ENCODE results near the gene HCLS1. TPM values are rescaled to one million over a fixed set of nuclear protein-coding genes. Genes with fewer than 3 reads are reported as not detected.
"Not testable (repeated sequence)": the region's sequence is repeated elsewhere in the genome, so short reads cannot be mapped to it uniquely, and the experiment has no call there.

HCLS1 gene, protein sequence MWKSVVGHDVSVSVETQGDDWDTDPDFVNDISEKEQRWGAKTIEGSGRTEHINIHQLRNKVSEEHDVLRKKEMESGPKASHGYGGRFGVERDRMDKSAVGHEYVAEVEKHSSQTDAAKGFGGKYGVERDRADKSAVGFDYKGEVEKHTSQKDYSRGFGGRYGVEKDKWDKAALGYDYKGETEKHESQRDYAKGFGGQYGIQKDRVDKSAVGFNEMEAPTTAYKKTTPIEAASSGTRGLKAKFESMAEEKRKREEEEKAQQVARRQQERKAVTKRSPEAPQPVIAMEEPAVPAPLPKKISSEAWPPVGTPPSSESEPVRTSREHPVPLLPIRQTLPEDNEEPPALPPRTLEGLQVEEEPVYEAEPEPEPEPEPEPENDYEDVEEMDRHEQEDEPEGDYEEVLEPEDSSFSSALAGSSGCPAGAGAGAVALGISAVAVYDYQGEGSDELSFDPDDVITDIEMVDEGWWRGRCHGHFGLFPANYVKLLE
- 1.9 TPM for total RNA-seq

DNA sequence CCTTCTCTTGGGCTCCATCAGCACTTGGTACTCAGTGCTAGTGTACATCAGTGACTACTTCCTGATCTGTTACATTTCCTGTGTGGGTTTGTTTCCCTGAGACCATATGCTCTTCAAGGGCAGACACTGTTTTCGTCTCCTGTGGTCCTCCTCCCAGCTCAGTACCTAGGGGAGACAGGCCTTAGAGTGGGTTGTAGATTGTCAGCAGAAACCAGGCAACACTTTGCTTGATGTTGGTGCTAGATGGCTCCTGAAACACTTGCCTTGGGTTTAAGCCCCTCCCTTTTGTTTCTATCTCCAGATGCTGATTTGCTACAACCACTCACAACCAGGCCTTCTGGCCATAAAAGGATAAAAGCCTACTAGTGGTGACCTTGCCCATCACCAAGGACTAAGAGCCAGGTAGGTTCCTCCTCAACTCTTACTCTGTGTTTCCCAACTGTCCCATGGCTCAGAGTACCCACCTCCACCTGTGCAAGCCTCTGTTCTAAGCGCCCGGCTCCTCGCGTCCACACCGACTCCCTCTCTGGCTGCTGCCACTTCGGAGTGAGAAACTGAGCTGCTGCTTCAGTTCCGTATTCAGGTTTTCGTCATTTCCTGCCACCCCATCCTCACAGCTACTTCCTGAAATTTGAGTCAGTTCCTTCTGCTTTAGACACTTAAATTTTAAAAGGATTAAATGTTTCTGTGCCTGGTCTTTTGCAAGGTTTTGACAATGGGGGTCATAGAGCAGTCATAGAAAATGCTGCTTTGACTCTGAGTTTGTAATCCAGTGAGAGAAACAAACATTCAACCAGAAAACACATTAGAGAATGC lies at the start of gene HCLS1:
TSS of gene HCLS1 (minus strand) at position 548 of the 816 bp plus-strand sequence. CDS start 2,556 bp downstream, outside the sequence.
- DNase-seq: no peak

DNA sequence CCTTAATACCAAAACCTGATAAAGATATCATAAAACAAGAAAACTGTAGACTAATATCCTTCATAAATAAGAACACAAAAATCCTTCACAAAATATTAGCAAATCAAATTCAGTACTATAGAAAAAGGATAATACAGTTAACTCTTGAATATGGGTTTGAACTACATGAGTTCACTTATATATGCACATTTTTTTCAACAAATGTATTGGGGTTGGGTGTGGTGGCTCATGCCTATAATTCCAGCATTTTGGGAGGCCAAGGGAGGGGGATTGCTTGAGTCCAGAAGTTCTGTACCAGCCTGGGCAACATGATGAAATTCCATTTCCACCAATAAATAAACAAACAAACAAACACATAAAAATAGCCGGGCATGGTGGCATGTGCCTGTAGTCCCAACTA lies 49.6 kb upstream of the HCLS1 start:
- DNase-seq: no peak

DNA sequence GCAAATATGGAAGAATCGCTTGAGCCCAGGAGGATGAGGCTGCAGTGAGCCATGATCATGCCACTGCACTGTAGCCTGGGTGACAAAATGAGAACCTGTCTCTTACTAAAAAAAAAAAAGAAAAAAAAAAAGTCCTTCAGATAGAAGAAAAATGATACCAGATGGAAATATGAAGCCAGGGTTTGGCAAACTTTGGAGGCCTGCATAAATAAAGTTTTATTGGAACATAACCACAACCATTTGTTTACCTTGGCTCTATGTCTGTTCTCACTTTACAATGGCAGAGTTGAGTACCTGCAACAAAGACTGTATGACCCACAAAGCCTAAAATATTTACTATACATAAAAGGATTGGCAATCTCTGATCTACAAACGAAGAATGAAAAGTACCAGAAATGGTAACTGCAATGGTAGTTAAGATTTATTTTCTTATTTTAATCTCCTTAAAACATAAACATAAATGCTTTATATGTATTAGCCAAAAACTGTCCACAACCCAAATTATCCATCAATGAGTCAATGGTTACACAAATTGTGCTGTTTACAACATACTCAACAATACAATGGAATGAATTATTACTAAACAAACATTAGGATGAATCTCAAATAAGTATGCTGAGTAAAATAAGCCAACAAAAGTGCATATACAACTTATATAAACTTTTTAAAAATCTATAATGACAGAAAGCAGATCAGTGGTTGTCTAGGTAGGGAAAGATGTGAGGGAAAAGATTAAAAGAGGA lies 47.0 kb upstream of the HCLS1 start:
- DNase-seq: no peak

DNA sequence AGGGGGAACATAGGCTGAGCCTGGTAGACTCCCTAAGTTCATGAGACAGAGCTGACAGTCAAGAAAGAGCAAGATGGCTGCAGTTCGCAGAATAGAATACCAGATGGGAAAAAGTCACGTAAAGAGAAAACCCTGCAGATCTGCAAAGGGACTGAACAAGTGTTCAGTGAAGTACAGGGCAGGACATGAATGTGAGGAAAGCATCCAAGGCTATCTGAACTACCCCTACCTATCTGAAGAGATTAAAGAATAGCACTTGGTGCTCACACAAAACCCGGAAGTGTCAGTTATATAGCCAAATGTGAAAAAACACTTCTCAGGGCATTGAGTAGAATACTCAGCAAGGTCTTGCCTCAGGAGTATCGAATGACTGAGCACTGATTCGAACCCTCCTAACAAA lies 44.8 kb upstream of the HCLS1 start:
- DNase-seq: no peak

DNA sequence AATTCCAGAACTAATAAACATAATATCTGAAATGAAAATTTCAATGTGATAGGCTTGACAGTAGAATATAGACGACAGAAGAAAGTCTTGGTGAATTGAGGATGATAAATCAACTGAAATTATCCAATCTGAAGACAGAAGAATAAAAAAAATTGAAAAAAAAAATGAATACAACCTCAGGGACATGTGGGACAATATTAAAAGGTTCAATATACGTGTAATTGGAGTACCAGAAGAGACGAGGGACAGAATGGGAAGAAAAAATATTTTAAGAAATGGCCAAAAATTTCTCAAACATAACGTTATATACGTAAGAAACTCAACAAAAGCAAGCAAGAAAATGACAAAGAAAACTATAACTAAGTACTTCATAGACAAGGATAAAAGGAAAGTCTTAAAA lies 43.3 kb upstream of the HCLS1 start:
- DNase-seq: no peak

DNA sequence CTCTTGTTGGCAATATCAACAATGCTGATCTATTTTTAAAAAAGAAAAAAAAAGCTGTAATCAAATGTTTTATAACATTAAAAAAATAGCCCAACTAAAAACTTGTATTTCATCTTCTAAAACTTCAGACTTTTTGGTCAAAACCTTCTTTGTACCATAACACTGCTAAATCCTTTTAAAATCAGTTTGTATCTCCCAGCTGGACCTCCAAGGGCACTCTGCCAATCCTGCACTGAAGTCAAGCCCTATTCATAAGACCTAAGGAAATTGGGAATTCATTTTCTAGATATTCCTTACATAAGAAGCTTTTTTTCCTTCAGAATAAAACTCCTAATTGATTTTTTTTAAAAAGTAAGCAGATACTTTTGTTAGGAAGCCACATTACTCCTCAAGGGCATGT lies 38.2 kb upstream of the HCLS1 start:
- DNase-seq: no peak

DNA sequence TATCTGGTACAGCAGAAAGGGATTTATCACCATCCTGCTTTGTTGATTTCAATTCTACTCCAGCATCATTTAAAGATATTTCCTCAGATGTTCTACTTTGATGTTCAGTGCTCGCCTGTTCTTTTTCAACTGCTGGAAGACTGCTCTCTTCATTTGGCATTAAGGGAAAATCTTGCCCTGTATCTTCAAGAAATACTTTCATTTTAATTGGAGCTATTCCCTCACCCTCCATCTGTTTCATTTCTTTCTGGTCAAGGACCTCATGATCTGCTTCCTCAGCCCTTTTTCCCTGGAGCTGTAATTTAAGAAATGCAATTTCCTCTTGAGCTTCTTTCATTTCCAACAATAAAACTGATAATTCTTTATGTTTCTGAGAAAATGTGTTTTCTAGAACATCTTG lies 37.8 kb upstream of the HCLS1 start:
- DNase-seq: no peak

DNA sequence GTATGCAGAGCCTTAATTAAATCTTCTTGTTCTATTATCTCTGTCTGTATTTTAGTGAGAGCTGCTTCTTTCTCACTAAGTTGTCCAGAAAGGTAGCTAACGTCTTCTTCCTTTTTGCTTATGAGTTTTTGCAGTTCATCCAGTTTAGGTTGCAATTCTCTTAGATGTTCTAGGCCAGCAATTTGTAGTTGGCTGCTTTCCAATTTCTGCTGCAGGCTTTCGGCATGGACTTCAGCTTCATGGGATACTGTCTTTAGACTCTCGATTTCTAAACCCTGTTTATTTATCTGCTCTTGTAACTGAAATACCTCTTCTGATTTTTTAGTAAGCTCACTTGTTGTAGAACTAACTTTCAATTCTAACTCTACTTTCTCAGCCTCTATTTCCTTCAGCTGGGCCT lies 35.5 kb upstream of the HCLS1 start:
- no peak for DNase-seq

DNA sequence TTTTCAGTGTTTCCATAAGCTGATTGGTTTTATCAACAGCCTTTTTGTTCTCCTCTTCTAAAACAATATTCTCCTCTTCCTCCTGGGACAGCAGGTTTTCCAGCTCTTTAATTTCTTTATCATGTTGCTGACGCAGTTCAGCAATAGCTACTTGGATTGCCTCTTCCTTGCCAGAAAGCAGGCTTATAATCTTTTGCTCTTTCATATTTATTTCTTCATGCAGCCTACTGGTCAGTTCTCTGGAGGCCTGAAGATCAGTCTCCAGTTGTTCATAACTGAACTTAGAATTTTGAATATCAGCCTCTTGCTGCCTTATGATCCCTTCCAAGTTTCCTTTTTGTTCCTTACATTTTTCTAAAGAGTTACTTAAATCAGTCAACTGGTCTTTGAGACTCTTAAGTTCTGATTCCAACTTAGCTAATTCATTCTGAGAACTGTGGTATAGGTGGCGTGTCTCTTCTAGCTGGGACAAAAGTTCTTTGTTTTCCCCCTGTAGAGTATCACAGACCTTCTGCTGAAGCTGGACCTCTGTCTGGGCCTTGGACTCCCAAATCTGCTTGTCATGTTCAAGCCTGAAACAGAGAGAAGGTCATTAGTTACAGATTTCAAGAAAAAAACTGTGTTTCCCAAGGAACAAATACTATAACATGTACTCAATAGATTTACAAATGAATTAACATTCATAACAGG lies 31.5 kb upstream of the HCLS1 start:
- DNase-seq: no peak

DNA sequence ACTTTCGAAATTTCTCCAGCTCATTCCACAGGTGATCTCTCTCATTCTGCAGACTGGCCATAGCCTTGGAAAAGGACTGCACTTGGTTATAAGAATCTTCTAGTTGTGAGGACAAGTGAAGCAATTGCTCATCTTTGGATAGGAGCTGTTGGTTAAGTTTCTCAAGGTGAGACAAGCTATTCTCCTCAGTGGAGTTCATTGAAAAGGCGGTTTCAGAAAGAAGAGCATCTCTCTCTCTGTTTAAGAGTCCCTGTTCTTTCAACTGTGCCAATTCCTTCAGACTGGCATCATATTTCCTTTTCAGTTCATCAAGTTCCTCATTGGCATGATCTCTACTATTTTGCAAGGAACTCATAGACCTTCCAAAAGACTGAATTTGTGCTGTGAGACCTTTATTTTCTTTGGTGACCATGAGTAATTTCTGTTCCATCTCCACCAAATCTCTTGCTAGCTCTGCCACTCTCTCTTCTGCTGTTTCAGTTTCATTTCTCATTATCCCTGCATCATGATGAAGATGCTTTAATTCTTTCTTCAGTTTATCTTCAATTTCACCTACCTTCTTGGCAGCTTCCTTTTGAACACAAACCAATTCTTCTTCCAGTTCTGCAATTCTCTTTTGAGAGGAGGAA lies 30.2 kb upstream of the HCLS1 start:
- DNase-seq: no peak

DNA sequence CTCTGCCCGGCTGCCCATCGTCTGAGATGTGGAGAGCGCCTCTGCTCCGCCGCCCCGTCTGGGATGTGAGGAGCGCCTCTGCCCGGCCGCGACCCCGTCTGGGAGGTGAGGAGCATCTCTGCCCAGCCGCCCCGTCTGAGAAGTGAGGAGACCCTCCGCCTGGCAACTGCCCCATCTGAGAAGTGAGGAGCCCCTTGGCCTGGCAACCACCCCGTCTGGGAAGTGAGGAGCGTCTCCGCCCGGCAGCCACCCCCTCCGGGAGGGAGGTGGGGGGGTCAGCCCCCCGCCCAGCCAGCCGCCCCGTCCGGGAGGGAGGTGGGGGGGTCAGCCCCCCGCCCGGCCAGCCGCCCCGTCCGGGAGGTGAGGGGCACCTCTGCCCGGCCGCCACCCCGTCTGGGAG lies 28.0 kb upstream of the HCLS1 start:
- not testable (repeated sequence) for DNase-seq

DNA sequence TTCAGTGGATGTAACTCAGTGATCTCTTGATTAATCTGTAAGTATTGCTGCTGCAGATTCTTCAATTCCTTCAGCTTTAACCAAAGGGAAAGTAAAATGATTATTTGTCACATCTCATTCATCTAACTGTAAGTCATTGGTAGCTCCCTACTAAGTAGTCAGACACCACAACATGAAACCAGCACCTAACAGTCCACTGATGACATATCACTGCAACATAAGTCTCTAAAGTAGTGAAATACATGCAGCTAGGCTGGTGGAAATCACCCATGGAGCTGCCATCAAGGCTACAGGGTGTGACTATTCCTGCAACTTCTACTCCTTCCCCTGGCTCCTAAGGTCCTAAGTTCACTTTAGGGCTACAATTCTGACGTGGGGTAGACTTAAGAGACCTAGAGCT lies 21.1 kb upstream of the HCLS1 start:
- no peak for DNase-seq

DNA sequence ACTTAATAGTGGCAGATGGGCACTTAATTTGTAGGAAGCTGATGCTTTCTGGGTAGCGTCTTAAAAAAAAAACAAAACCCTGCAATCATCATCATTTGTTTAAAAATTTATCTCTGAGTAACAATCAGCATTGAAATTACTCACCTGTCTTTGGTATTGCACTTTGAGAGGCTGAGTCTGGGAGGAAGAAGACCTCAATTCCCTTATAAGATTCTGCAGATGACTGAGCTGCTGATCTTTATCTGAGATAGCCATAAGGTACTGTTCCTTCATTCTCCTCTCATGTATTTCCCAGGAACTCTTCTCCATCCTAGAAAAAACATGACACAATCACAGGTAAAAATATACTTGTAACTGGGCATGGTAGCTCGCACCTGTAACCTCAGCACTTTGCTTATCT lies 16.4 kb upstream of the HCLS1 start:
- no peak for DNase-seq

DNA sequence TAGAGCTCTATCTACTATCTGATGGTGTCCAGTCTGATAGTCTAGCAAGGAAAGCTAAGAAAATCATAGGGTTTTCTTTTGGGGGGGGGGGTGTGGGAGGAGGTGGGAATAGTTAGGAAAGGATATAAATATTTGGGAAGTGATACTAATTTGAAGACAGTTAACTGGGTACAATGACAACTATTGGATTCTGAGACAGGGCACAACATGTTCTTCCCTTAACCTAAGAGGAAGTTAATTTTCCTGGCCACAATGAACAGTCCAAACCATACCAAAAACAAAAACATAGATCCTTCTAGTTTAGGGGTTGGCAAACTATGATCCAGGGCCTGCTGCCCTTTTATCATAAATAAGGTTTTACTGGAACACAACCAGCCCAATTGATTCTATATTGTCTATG lies 10.0 kb upstream of the HCLS1 start:
- no peak for DNase-seq

DNA sequence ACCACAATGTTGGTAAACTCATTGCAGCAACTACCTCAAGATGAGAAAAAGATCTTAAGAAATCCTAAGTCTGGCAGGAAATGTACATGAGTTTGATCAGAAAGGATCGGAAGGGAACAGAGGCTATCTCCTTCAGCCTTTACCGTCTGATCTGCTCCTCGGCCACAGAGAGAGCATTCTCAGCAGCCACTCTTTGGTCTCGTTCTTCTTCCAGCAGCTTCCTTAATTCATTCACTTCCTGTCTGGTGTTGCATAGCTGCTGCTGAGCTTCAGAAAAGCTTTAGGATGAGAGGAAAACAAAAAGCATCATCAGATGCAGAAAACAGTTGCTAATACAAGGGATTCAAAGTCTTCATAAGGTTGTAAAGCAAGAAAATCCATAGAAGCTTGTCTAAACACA lies 6.6 kb upstream of the HCLS1 start:
- DNase-seq: no peak

DNA sequence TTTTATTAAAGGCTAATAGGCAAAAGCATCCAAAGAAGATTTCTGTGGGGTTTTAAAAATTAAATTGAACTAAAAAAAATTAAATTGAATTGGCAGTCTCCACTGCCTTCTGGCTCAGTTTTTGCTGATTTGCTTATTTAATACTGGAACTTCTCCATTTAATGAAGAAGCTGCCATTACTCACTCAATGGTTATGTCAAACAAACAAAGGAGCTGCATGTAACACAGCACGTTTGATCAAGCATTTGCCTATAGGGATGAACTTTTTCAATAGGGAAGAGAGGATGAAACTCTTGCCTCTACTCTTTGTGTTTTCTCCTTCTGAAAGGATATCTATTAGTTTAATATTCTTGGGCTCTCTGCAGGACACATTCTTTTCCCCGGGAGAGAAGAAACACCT lies 4.8 kb upstream of the HCLS1 start:
- DNase-seq: no peak

DNA sequence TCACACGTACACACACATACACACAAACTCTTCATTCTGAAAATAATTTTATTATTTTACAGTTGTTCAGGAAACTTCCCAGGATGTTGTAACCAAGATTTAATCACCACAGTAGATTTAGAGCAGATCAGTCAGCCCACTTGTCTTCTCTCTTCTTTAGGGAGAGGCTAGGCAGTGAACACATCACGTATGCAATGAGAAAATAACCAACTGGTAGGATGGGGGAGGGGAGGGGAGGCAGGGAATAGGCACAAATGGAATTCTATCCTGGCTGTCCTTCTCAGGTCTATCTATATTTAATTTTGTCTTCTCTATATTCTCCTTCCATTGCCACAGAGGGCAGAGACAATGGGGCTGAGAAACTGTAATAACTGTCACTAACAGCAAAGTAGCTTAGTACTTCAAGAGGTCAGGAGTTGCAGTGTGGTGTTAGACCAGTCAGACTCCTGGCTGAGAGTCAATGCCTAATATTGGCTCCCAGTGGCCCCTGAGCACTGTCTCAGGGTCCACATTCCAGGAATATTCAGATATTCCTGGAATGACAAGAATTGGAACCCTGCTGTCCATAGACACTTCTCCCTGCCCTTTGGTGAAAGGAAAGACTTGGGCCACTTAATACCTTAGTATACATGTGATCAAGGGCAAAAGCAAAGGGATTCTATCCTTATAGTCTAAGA lies 2.6 kb upstream of the HCLS1 start:
- DNase-seq: no peak

DNA sequence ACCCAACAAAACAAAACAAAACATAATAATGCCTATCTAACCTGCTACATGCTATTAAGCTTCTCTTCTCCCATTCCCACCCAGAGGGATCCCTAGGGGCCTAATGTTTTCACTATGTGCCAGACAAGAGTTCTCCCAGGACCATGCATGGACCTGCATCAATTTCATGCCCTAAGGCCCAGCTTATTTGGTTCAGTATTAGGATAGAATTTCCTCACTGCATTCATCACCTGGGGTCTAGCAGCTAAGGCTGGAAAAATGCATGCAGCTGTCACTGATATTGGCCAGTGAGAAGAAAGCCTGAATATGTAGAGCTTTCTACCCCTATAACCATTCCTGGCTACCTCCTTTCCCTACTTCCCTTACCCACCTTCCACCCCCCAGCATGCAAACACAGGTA lies 2.0 kb upstream of the HCLS1 start:
- DNase-seq: no peak

DNA sequence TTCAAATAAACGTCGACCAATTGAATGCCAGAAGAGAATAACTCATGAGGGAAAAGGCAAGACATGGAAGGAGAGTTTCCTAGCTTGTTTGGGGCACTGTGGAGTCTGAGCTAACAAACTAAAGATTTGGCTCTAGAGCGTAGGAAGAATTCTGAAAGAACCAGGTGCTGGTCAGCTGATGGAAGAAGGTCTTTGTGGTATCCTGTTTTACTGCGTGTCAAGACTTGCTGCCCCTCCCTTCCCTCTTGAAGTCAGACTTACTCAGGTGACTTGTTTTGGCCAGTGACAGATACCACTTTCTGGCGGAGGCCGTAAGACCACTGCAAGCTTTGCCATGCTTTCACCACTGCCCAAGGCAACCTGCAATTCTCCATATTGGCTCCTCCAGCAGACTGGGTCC lies 673 bp upstream of the HCLS1 start:
- no peak for DNase-seq

DNA sequence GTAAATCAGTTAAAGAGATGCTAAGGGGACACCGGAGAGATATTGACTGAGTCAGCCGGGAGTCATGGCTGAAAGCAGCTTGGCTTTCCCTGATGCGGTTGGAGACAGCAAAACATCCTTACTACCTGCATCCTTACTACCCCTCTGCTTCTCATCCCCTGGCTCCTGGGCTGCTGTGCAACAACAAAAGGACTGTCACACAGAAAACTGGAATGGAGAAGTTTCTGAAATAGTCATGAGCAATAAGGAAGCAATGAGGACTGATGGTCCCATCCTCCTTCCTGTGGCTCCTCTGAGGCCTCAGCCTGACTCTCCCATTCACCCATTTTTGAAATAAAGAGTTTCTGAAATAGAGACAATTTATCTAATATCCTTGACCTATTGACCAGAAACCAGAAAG lies 1.1 kb downstream of the HCLS1 start:
- DNase-seq: no peak

All from occipital lobe (tissue), 2 donors.